ENCODE data around the gene NPAS3. TPM values are rescaled to one million over a fixed set of nuclear protein-coding genes. Genes with fewer than 3 reads are reported as not detected.

The NPAS3 gene
- total and polyA plus RNA-seq, 11 donors: 0.15 to 3.4 (median 0.92) TPM

DNA sequence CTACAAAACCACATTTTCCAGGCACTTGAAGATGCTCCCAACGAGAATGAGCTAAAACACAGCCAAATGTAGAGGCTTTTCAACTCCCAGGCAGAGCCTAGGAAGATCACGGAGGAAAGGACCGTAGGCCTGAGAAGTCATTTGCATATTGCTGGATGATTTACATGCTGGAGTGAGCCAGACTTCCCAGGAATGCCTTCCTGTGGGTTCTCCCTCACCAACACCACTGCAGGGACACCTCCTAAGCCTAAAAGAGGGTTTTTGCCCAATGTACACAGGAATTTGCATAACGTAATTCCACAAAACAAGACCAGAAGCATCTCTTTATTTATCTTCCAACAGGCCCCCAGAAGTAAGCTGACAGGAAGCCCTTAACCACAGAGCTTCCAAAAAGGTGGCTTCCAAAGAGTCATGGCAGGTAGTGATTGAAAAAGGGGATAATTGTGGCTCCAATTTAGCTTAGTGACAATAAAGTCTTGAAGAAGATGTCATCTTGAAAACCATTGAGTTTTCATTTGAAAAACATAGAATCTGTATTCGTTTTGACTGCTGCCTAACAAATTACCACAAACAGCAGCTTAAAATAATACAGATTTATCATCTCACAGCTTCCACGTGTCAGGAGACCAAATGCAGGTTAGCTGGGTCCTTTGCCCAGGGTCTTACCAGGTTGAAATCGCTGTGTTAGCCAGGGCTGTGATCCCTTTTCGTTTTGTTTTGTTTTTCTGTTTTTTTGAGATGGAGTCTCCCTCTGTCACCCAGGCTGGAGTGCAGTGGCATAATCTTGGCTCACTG lies 896.0 kb downstream of the NPAS3 start:
- Histone ChIP-seq H3K27ac (no peak overlapping the region), H3K9me3 (peaks cover 0 to 3% (median 0%) of the 10 kb centered on the region in 12 donors), H3K4me1 (peaks cover 0 to 11% (median under 1%) of the 10 kb centered on the region in 12 donors), H3K36me3 (no peaks in the 10 kb centered on the region), H3K4me3 (no peak overlapping the region), H3K27me3 (no peaks in the 10 kb centered on the region)
- WGBS, 4 donors: 83 to 90% (median 84%) methylated on average over 8 of the region's 8 CpGs
- no peak for ATAC-seq
- intact Hi-C loops (cut with DNase I): loop anchor here in 5 of 10 donors (5.0 kb wide), 4 partner anchors 263 to 468 kb away; no protein-coding TSS in a partner anchor
- no peak for DNase-seq
- TF ChIP-seq POLR2A (IDR thresholded peaks at IDR 0.05): no peak
- TF ChIP-seq, protein P1, sequence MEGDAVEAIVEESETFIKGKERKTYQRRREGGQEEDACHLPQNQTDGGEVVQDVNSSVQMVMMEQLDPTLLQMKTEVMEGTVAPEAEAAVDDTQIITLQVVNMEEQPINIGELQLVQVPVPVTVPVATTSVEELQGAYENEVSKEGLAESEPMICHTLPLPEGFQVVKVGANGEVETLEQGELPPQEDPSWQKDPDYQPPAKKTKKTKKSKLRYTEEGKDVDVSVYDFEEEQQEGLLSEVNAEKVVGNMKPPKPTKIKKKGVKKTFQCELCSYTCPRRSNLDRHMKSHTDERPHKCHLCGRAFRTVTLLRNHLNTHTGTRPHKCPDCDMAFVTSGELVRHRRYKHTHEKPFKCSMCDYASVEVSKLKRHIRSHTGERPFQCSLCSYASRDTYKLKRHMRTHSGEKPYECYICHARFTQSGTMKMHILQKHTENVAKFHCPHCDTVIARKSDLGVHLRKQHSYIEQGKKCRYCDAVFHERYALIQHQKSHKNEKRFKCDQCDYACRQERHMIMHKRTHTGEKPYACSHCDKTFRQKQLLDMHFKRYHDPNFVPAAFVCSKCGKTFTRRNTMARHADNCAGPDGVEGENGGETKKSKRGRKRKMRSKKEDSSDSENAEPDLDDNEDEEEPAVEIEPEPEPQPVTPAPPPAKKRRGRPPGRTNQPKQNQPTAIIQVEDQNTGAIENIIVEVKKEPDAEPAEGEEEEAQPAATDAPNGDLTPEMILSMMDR (IDR thresholded peaks at IDR 0.05): no peak

DNA sequence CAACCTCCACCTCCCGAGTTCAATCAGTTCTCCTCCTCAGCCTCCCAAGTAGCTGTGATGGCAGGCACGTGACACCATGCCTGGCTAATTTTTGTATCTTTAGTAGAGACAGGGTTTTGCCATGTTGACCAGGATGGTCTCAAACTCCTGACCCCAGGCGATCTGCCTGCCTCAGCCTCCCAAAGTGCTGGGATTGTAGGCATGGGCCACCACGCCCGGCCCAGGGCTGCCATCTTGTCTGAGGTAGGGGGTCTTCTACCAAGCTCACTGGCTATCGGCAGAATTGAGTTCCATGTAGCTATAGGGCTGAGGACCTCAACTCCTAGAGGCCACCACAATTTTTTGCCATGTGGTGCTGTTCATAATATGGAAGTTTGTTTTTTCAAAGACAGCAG lies 896.6 kb downstream of the NPAS3 start:
- intact Hi-C loops (cut with DNase I): loop anchor here in 5 of 10 donors (5.0 kb wide), 4 partner anchors 262 to 467 kb away; no protein-coding TSS in a partner anchor
- WGBS, 4 donors: 93 to 97% (median 94%) methylated on average over 6 of the region's 6 CpGs
- Histone ChIP-seq H3K27me3 (no peaks in the 10 kb centered on the region), H3K27ac (no peak overlapping the region), H3K4me1 (peaks cover 0 to 15% (median 2%) of the 10 kb centered on the region in 12 donors), H3K9me3 (peaks cover 0 to 3% (median 0%) of the 10 kb centered on the region in 12 donors), H3K4me3 (no peak overlapping the region), H3K36me3 (no peaks in the 10 kb centered on the region)
- DNase-seq: no peak
- no peak for ATAC-seq
- TF ChIP-seq, protein P1 (IDR thresholded peaks at IDR 0.05): no peak
- TF ChIP-seq POLR2A (IDR thresholded peaks at IDR 0.05): no peak

DNA sequence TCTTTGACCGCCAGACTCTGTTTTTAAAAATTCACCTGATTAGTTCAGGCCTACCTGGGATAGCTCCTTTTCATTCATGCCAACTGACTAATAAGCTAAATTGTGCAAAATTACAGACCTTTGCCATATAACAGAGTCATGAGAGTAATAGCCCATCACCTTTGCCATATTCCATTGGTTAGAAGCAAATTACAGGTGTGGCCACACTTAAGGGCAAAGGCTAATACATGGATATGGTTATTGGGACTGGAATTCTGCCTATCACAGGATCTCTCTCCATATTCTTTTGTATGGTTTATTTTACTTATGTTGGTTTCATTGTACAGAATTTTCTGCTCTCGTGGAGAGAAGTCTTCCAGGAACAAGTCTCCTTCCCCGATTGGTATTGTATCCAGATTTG lies 897.0 kb downstream of the NPAS3 start:
- no peak for DNase-seq
- H3K27me3 ChIP-seq: no peaks in the 10 kb centered on the region
- H3K36me3 ChIP-seq: no peaks in the 10 kb centered on the region
- intact Hi-C loops (cut with DNase I): loop anchor here in 5 of 10 donors (5.0 kb wide), 4 partner anchors 262 to 467 kb away; no protein-coding TSS in a partner anchor
- no peak for ATAC-seq
- H3K4me1 ChIP-seq: peaks cover 0 to 15% (median 2%) of the 10 kb centered on the region in 12 donors
- no peak for TF ChIP-seq POLR2A (IDR thresholded peaks at IDR 0.05)
- TF ChIP-seq, protein P1 (IDR thresholded peaks at IDR 0.05): no peak
- H3K4me3 ChIP-seq: no peak overlapping the region
- no peak overlapping the region for H3K27ac ChIP-seq
- H3K9me3 ChIP-seq: peaks cover 0 to 3% (median 0%) of the 10 kb centered on the region in 12 donors
- WGBS, 4 donors: 94 to 97% (median 96%) methylated on average over 3 of the region's 3 CpGs

DNA sequence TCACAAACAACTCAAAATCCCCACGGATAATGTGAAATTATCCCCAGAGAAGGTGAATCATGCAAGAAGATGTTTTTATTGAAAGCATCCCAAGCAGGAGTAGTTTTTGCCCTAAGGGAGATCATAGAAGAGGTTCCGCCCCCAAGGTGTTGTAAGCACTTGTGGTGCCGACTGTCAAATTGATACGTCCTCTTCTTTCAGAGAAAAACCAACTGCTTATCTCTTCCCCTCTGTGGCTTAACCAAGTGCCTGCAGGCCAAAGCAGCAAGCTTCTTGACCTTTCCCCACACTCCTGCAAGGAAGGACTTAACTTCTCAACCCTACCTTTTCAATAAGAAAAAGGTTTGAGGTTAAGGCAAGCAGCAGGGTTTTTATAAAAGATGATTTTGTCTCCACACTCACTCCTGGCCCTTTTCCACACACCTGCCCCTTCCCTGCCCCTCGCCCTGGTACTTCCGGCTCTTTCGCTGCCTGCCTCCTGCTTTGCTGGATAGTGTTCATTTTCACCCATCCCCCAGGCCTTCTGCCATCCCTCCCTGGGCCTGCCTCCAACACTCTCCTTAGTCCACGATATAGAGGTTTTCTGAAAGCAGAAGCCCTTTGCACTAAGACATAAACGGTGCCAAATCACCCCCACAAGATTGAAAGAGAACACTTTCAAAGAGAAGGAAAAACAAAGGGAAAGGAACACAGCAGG lies 897.7 kb downstream of the NPAS3 start:
- no peak for DNase-seq
- 67 to 73% (median 70%) methylated on average over 9 of the region's 9 CpGs for WGBS, 4 donors
- Histone ChIP-seq H3K9me3 (peaks cover 0 to 3% (median 0%) of the 10 kb centered on the region in 12 donors), H3K36me3 (no peaks in the 10 kb centered on the region), H3K4me1 (peaks cover 0 to 15% (median 2%) of the 10 kb centered on the region in 12 donors), H3K27ac (no peak overlapping the region), H3K27me3 (no peaks in the 10 kb centered on the region), H3K4me3 (no peak overlapping the region)
- ATAC-seq: peak in 3 of 4 donors; percentile 28 to 43 (median 33)
- TF ChIP-seq POLR2A (IDR thresholded peaks at IDR 0.05): no peak
- TF ChIP-seq, protein P1 (IDR thresholded peaks at IDR 0.05): no peak
- intact Hi-C loops (cut with DNase I): loop anchor here in 5 of 10 donors (5.0 kb wide), 4 partner anchors 261 to 466 kb away; no protein-coding TSS in a partner anchor
